Common myeloid progenitor, CD34-positive (primary cell): ENCODE results near the gene BSG.

ENCODE experiments used
- CTCF ChIA-PET: fragments of 350-600 bp; sonication (Branson Sonifier 250); formaldehyde crosslinking; loops from one replicate; lab custom pipeline; 2021; ENCODE audit warnings: antibody characterized with exemption; lab: Charles Lee
- POLR2A ChIA-PET: fragments of 350-600 bp; sonication (Branson Sonifier 250); formaldehyde crosslinking; loops from one replicate; lab custom pipeline; 2021; ENCODE audit warnings: antibody characterized with exemption; lab: Charles Lee
- DNase-seq, 3 donors: peaks; one replicate each; pipeline versions ENCODE4 v3.0.0 to v3.0.0-alpha.2; 2013
- H3K27ac ChIP-seq, 2 experiments: 1 replicate in 1 of 2; 2 replicates in 1 of 2; pipeline ENCODE4 v1.7.0; 2013; ENCODE audit warnings: inconsistent platforms in 2 of 2, low read length in 2 of 2, mild to moderate bottlenecking in 2 of 2, low read depth in 1 of 2, moderate library complexity in 1 of 2; ENCODE audit not compliant: severe bottlenecking in 2 of 2, insufficient read depth in 1 of 2, poor library complexity in 1 of 2
- H3K27me3 ChIP-seq, 5 experiments: replicated peaks in 2 of 5; 1 replicate in 3 of 5; 2 replicates in 2 of 5; pipeline versions ENCODE4 v1.6.1 to v1.7.0; 2013; ENCODE audit warnings: low read length in 4 of 5, mild to moderate bottlenecking in 2 of 5, moderate library complexity in 2 of 5, inconsistent platforms in 1 of 5; ENCODE audit not compliant: insufficient read depth in 5 of 5, control insufficient read depth in 4 of 5
- H3K36me3 ChIP-seq, 4 experiments: 1 replicate in 2 of 4; 2 replicates in 2 of 4; pipeline versions ENCODE4 v1.6.1 to v1.7.0; 2013; ENCODE audit warnings: low read length in 3 of 4, control low read depth in 1 of 4, mild to moderate bottlenecking in 1 of 4; ENCODE audit not compliant: control insufficient read depth in 4 of 4, insufficient read depth in 4 of 4
- H3K4me1 ChIP-seq, 4 experiments: 1 replicate in 3 of 4; 2 replicates in 1 of 4; pipeline versions ENCODE4 v1.6.1 to v1.7.1; 2013; ENCODE audit warnings: low read length in 3 of 4, mild to moderate bottlenecking in 3 of 4, control low read depth in 1 of 4, inconsistent platforms in 1 of 4, moderate library complexity in 1 of 4; ENCODE audit not compliant: control insufficient read depth in 4 of 4, insufficient read depth in 4 of 4; ENCODE audit errors: control extremely low read depth in 1 of 4
- H3K4me3 ChIP-seq, 7 experiments: 1 replicate in 4 of 7; 2 replicates in 3 of 7; pipeline versions ENCODE4 v1.5.1 to v1.7.0; 2013; ENCODE audit warnings: mild to moderate bottlenecking in 7 of 7, low read length in 6 of 7, moderate library complexity in 6 of 7, inconsistent platforms in 2 of 7, low read depth in 2 of 7, control low read depth in 1 of 7; ENCODE audit not compliant: insufficient read depth in 4 of 7, control insufficient read depth in 1 of 7; ENCODE audit errors: extremely low read depth in 1 of 7
- H3K9me3 ChIP-seq, 5 experiments: 1 replicate in 4 of 5; 2 replicates in 1 of 5; pipeline versions ENCODE4 v1.6.1 to v1.7.1; 2013; ENCODE audit warnings: low read length in 4 of 5, mild to moderate bottlenecking in 2 of 5, inconsistent platforms in 1 of 5, low read depth in 1 of 5, moderate library complexity in 1 of 5; ENCODE audit not compliant: control insufficient read depth in 4 of 5, insufficient read depth in 2 of 5; ENCODE audit errors: control extremely low read depth in 1 of 5
- WGBS: methylation state at CpG from one replicate; pipeline ENCODE4 v1.1.5; 2013; ENCODE audit not compliant: insufficient coverage; 5-methylcytosine and 5-hydroxymethylcytosine counted together

The BSG gene

DNA sequence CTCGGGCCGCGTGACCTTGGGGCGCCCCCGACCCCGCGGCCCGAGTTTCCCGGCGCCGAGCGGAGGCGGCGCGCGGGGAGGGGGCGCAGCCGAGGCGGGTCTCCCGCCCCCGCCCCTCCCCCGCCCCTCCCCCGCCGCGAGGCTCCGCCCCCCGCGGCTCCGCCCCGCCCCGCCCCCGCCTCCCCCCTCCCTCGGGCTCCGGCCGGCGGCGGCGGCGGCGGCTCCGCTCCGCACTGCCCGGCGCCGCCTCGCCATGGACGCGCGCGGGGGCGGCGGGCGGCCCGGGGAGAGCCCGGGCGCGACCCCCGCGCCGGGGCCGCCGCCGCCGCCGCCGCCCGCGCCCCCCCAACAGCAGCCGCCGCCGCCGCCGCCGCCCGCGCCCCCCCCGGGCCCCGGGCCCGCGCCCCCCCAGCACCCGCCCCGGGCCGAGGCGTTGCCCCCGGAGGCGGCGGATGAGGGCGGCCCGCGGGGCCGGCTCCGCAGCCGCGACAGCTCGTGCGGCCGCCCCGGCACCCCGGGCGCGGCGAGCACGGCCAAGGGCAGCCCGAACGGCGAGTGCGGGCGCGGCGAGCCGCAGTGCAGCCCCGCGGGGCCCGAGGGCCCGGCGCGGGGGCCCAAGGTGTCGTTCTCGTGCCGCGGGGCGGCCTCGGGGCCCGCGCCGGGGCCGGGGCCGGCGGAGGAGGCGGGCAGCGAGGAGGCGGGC, 17.4 kb downstream of the BSG start, which contains the start of gene HCN2:
TSS of gene HCN2 (plus strand) at position 189 of the 703 bp plus-strand sequence. CDS start at position 254, 65 bp downstream.
- Histone ChIP-seq H3K36me3 (no peaks in the 10 kb centered on the region), H3K9me3 (no peaks in the 10 kb centered on the region), H3K4me1 (peaks cover 0 to 25% (median 18%) of the 10 kb centered on the region in 4 experiments), H3K4me3 (peak within 1 kb of the TSS in 3 of 7 experiments; percentile 11 to 43 (median 36)), H3K27ac (no peak within 1 kb of the TSS), H3K27me3 (peaks cover 0 to 87% (median 17%) of the 10 kb centered on the region in 5 experiments)
- ChIA-PET CTCF (no interaction called here), POLR2A (no interaction called here)
- under 1% methylated on average over 68 of the region's 132 CpGs for WGBS
- no peak for DNase-seq

- POLR2A ChIA-PET, result no interaction called here
- WGBS, result under 1% methylated on average over 50 of the region's 50 CpGs
- H3K27me3 ChIP-seq, result peaks cover 0 to 86% (median 18%) of the 10 kb centered on the region in 5 experiments
- peaks cover 0 to 25% (median 18%) of the 10 kb centered on the region in 4 experiments for H3K4me1 ChIP-seq
- no peak overlapping the region for H3K27ac ChIP-seq
- no peaks in the 10 kb centered on the region for H3K36me3 ChIP-seq
- peak in 2 of 3 donors; percentile 50 to 52 for DNase-seq
- CTCF ChIA-PET, result no interaction called here
- H3K9me3 ChIP-seq, result no peaks in the 10 kb centered on the region
- peak overlapping the region in 2 of 7 experiments; percentile 11 to 26 for H3K4me3 ChIP-seq
These were observed 18.0 kb downstream of the BSG start for GRCh38 chr19:590396-590745.

GRCh38 chr19:590750-591098, 18.3 kb downstream of the BSG start:
- POLR2A ChIA-PET, result no interaction called here
- CTCF ChIA-PET, result no interaction called here
- Histone ChIP-seq H3K9me3 (no peaks in the 10 kb centered on the region), H3K27ac (no peak overlapping the region), H3K4me3 (peak overlapping the region in 1 of 7 experiments; percentile 11), H3K4me1 (peaks cover 0 to 25% (median 18%) of the 10 kb centered on the region in 4 experiments), H3K27me3 (peaks cover 0 to 83% (median 17%) of the 10 kb centered on the region in 5 experiments), H3K36me3 (no peaks in the 10 kb centered on the region)
- no peak for DNase-seq
- WGBS, result 12% methylated on average over 23 of the region's 41 CpGs

DNA sequence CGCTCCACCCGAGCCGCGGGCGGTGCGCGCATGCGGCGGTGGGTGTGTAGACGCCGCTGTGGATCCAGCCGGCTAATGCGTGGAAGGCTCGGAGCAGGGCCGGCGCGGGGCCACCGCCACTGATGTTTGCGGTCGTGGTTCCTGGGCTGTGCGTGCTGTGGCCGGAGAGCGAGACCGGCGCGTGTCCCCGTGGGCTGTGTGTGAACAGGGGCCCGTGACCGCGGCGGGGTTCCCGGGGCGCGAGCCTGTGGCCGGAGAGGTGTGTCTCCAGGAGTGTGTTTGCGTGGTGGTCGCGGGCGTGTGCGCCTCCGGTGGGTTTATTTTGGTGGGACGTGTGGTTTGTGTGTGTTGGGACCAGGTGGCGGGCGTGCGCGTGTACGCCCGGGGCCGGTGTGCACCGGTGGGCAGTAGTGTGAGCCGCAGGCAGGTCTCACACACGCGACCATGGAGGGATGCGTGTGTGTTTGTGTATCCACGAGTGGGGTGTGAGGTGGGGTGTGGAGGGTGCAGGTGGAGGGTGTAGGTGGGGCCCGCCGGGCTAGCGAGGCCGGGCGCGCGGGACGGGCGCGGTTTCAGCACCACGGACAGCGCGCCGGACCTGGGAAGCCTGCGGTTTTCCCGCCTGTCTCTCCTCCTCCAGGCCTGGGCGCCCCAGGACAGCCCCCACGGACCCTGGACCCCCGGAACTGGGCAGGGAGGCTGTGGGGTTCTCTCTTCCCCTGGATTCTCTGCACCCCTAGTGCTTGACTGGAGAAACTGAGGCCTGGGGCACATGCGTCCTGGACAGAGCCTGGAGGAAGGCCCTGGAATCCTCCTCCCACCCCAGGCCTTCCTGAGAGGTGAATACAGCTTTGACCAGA, 18.9 kb downstream of the BSG start:
- H3K4me1 ChIP-seq, result peaks cover 0 to 25% (median 18%) of the 10 kb centered on the region in 4 experiments
- H3K9me3 ChIP-seq, result no peaks in the 10 kb centered on the region
- WGBS, result 34% methylated on average over 57 of the region's 75 CpGs
- H3K36me3 ChIP-seq, result no peaks in the 10 kb centered on the region
- no peak overlapping the region for H3K27ac ChIP-seq
- peak in 1 of 3 donors; percentile 33 for DNase-seq
- CTCF ChIA-PET, result no interaction called here
- POLR2A ChIA-PET, result no interaction called here
- no peak overlapping the region for H3K4me3 ChIP-seq
- peaks cover 0 to 82% (median 17%) of the 10 kb centered on the region in 5 experiments for H3K27me3 ChIP-seq

- Histone ChIP-seq H3K4me3 (no peak overlapping the region), H3K36me3 (no peaks in the 10 kb centered on the region), H3K27ac (no peak overlapping the region), H3K27me3 (peaks cover 0 to 75% (median 17%) of the 10 kb centered on the region in 5 experiments), H3K9me3 (no peaks in the 10 kb centered on the region), H3K4me1 (peaks cover 0 to 25% (median 18%) of the 10 kb centered on the region in 4 experiments)
- DNase-seq, result no peak
- CTCF ChIA-PET, result interaction anchor here (1.2 kb wide), 1 partner anchor 35 kb away, joined by 6 read pairs; no protein-coding TSS in a partner anchor
- POLR2A ChIA-PET, result no interaction called here
- WGBS, result 90% methylated on average over 13 of the region's 19 CpGs
These were observed 19.7 kb downstream of the BSG start for GRCh38 chr19:592101-592500.

DNA sequence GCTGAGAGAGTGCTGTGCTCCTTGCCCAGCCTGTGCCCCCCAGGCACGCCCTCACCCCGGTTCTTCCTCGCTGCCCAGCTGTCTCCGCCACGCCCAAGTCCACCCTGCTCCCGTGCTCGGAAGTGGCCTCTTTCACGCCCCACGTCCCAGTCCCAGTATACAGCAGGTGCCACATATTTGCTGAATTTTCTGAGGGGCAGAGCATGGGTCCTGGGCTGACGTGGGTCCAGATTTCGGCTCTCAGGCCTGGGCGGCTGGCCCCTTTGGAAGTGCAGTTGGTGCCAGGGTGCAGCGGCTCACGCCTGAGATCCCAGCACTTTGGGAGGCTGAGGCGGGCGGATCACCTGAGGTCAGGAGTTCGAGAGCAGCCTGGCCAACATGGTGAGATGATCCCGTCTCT, 20.7 kb downstream of the BSG start:
- Histone ChIP-seq H3K36me3 (no peaks in the 10 kb centered on the region), H3K4me1 (peaks cover 0 to 20% (median 14%) of the 10 kb centered on the region in 4 experiments), H3K27ac (no peak overlapping the region), H3K27me3 (peaks cover 0 to 66% (median 15%) of the 10 kb centered on the region in 5 experiments), H3K4me3 (no peak overlapping the region), H3K9me3 (no peaks in the 10 kb centered on the region)
- 92% methylated on average over 18 of the region's 18 CpGs for WGBS
- ChIA-PET CTCF (interaction anchor here (1.2 kb wide), 1 partner anchor 34 kb away, joined by 6 read pairs; no protein-coding TSS in a partner anchor), POLR2A (no interaction called here)
- DNase-seq, result no peak
